Fibroblast of skin of abdomen (primary cell): ENCODE results near the gene ZG16B.

Experiments
- DNase-seq: peaks from one replicate; pipeline ENCODE4 v3.0.0-alpha.2; 2013

The ZG16B gene

DNA sequence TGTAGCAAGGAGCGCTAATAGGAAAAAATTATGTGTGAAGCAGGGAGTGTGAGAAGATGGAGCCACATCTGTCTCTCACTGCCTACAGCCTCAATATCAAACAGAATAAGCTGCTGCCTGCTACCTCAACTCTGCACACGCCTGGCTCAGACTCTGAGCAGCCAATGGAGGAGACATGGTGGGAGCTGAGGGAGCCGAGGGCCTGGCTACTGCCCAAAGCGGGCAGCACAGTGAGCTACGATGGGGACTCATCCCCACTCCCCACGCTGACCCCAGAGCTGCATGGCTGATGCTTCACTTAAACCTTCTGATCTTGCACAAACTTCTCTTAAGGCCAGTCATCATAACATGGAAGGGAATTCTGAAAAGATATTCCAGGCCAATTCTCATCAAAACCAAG is 41.8 kb downstream of the ZG16B start:
- DNase-seq, result no peak

DNA sequence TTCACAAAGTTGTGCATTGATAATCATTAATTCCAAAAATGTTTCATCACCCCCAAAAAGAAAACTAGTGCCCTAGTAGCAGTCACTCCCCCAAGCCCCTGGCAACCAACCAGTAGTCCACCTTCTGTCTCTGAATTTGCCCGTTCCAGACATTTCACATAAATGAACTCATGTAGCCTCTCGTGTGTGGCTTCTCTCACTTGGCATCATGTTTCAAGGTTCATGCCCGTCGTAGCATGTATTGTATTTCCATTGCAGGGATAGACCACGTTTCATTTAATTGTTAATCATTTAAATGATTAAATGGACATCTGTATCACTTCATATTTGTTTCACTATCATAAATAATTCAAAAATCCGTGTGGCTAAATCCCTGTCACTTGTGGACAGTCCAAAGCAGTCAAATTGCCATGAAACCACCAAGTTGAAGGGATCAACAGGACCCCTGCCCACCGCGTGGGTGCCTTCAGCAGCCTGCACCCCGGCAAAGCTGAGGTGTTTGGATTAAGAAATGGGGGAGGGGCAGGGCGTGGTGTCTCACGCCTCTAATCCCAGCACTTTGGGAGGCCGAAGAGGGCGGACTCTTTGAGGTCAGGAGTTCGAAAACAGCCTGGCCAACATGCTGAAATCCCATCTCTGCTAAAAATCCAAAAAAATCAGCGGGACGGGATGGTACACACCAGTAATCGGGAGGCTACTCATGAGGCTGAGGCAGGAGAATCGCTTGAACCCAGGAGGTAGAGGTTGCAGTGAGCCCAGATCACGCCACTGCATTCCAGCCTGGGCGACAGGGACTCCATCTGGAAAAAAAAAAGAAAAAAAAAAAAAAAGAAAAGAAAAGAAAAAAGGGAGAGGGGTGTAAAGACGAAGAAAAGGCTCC is 44.2 kb downstream of the ZG16B start:
- DNase-seq, result no peak

DNA sequence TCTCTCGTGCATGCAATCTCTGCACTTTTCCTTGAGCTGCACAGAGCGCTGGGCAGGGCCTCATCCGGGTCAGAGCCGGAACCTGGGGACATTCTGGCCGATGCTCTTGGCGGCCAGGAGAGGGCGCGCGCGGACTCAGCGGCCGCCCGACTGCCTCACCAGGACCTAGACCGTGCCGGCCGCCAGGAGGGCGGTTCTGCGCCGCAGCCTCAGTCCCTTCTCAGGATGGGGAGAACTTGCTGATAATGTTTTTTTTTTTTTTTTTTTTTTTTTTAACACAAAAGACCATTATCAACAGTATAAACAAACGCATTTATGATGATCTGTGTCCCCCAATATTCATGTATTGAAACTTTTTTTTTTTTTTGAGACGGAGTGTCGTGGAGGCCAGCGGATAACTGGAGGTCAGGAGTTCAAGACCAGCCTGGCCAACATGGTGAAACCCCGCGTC is 44.8 kb downstream of the ZG16B start:
- peak; percentile 69 for DNase-seq

GRCh38 chr16:2879854-2880508 is 49.9 kb downstream of the ZG16B start:
- DNase-seq, result no peak
